Activated CD4-positive, alpha-beta T cell treated with anti-CD3 and anti-CD28 coated beads for 4 hours (primary cell): ENCODE results near the gene NUP62.
"Not testable (repeated sequence)": the region's sequence is repeated elsewhere in the genome, so short reads cannot be mapped to it uniquely, and the experiment has no call there.

ENCODE experiments used
- DNase-seq, 2 donors: peaks; one replicate each; pipeline ENCODE4 v3.0.0-alpha.2; 2020

Gene NUP62

DNA sequence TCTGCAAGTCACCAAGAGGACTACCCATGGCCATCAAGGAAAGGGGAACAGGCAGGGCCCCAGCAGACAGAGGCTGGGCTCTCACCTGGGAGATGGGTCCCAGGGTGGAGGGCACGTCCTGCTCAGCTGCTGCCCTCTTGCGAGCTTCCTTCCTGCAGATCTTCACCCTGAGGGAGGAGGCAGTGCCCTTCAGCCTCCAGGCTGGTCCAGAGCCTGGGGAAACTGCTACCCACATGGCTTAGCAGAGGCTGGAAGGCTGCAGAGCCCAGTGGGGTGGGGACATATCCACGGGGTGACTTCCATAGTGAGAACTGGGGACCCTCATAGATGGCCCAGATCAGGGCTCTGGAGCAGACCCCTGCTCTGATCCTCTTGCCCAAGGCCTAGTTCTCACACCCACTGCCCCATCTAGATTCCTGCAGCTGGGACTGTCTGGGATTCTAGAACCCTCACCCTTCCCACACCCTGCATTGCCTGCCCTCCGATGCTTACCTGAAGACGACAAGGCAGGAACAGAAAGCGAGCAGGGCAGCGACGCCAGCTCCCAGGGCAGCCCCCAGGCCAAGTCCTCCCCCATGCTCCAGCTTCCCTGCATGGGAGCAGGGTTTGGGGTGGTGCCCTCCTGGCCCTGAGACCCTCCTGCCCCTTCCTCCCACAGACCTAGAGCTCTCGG, 22.6 kb upstream of the NUP62 start:
- no peak for DNase-seq

DNA sequence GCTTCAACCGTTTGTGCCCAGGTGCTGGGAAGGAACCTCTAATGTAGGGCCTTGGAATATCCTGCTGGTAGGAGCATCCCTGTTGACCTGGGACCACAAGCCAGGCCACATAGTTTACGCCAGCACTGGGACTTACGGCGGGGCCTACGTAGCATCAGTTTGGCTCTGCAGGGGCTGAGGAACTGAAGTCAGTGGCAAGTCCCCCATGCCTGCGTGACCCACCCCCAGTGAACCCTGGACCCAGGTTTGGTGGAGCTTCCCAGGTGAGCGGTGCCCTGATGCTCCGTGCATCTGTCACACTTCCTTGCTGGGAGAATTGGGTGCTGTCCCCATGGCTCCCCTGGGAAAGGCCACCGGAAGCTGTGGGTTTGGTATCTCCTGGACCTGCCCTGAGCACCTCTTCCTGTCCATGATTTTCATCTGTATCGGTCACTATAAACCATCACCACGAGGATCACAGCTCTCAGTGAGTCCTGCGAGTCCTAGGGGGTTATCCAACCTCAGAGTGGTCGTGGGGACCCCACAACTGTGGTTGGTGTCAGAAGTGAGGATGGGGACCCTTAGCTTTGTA, 21.7 kb upstream of the NUP62 start:
- no peak for DNase-seq

DNA sequence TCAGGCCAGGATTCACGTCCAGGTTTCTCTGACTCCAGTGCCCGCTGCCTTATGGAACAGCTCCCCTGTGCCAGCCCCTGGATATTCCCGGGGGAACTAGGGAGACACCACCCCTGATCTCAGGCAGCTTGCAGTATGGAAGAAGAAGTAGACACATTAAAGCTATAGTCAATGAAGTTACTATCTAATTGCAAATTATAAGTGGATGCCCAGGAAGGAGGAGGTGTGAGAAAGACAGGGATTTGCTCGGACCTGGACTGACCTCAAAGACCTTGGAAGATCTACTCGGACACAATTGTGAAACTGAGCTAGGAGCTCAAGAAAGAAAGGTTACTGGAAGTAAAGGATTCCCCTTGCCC, 21.3 kb upstream of the NUP62 start:
- DNase-seq = no peak

DNA sequence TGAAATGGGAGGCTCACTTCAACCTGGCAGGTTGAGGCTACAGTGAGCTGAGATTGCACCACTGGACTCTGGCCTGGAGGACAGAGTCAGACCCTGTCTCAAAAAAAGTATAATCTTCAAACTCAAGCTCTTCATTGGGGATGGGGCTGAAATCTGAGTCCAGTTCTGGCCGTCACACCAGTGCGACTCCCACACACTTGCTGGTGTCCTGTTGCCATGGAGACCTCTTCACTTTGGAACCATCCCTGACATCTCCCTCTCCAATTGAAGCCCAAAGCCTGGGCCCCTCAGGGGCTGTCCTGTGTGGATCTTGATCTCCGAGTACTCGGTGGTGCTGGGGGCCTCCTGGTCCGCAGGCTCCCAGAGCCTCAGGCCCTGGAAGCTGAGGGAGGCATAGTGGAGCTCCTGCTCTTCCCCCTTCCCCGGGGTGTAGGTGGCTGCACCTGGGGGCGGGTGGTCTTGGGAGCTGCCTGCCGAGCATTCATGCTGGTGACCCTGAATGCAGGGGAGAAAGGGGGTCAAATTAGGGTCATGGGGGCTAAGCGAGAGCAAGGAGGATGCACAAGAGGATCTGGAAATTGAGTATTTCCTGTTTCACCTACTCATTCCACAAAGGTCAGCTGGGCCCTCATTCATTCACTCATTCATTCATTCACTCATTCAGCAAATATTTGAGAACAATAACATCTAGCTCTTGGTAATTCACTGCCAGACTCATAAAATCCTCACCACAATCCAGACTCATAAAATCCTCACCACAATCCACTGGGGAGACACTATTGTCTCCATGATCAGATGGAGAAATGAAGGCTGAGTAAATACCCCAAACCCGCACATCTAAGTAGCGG, 20.7 kb upstream of the NUP62 start:
- DNase-seq = no peak

DNA sequence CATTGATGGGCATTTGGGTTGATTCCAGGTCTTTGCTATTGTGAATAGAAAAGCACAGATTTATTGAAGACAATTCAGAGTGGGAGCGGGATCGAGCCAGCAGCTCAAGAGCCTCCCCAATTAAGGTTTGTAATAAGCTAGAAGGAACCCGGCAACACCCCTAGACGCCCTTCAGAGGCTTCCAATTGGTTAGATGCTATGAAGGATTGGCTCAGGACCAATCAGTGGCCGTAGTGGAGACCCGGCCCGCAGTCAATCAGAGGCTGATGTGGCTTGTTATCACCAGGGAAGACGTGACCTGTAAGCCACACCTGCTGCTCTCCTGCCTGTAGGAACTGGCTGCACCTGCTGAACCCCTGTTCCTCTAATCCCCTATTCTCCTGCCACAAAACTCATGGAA, 17.1 kb upstream of the NUP62 start:
- DNase-seq = no peak

DNA sequence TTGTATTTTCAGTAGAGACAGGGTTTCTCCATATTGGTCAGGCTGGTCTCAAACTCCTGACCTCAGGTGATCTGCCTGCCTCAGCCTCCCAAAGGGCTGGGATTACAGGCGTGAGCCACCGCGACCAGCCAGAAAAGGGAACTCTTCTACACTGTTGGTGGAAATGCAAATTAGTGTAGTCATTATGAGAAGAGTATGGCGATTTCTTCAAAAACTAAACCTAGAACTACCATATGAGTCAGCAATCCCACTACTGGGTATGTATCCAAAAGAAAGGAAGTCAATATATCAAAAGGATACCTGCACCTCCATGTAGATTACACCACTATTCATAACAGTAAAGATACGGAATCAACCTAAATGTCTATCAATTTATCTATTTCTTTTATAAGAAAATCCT, 15.3 kb upstream of the NUP62 start:
- DNase-seq = not testable (repeated sequence)

DNA sequence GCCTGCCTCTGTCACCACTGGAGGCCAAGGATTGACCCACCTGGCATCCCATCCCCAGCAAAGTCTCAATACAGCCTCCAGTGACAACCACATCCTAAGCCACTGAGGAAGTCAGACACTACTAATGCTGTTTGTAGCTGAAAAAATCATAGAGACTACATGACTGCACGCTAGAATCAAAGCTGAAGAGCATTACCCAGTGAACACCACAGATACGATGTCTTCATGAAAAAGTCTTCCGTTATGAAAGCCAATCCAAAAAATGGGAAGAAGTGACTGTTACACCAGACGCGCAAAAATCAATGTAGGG, 11.1 kb upstream of the NUP62 start:
- no peak for DNase-seq

DNA sequence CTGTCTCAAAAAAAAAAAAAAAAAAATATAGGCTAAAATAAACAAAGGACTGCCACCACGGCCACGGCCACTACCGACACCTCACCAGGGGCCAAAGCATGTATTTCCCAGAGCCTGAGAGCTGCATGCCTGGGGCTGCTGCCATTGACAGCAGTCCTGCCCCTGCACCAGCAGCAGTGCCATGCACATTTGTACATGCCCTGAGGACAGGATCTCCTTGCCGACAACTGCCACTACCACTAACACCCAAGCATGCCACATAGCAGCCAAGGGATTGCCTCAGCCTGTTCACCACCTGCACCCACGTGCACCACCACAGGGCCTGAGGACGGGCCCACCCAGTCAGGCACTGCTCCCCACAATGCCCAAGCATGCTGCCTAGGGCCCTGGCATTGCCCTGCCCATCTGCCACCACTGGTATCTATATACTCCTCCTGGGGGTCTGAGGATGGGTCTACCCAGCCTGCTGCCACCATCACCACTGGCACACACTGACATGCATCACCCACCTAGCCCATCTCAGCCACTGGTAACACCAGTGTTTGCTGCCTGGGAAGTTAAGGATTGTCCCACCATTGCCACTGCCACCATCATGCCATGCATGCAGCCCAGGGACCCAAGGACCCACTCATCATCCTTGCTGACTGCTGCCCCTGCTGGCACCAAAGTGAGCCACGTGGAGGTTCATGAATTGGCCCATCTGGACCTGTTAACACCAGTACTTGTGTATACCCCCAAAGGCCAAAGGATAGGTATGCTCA, 10.6 kb upstream of the NUP62 start:
- no peak for DNase-seq

DNA sequence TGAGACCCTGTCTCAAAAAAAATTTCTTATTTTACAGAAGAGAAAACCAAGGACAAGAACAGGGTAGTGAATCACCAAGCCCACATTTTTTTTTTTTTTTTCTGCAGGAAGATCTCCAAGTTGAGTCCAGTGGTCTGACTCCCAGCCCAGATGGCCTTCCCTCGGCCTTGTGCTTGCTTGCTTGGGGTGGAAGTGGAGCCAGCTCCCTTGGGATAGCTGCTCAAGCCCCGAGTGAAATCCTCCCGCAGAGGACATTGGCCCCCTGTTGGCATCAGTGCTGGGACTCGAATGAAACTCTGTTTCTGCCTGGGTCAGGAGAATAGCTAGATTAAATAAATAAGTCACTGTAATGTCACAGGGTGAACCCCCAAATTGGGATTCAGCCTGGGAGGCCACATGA, 9.4 kb upstream of the NUP62 start:
- no peak for DNase-seq

DNA sequence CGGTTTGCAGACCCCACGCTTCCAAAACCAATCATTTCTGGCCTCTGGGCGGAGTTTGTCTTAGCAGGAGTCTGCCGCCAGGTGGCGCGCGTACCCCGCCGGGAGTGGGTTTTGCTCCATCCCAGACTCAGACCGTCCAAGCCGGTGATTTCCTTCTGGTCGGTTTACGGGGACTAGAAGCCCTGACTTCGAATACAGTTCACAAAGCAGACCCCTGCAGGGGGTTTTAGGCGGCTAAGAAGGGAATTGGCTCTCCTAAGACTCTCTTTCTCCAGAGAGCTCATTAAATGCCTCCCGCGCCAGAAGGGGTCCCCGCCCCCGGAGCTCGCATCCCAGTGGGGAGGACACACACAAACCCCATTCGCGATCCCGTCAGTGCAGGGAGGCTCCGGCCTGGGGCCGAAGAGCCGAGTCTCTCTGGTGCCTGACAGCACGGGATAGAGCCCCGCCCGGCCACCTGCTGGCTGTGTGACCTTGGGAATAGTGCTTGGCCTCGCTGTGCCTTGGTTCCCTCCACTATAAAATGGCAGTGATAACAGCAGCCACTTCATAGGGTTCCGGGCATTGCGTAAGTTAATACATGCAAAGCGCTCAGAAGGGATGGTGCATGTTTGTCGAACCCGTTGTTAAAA, 8.6 kb upstream of the NUP62 start:
- peak; percentile 72 to 79 for DNase-seq

DNA sequence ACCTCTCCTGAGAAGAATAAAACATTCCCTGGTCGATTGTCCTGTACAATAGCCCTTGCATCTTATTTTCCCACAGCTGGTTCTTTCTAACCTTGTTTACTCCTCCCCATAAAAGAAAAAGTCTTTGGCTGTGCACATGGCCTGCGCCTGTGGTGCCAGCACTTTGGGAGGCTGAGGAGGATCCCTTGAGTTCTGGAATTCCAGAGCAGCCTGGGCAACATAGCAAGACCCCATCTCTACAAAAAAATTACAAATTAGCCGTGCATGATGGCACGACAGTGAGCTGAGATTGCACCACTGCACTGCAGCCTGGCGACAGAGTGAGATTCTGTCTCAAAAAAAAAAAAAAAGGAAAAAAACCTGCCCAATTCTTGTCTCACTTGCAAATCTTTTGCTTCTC, 7.2 kb upstream of the NUP62 start:
- DNase-seq = no peak

DNA sequence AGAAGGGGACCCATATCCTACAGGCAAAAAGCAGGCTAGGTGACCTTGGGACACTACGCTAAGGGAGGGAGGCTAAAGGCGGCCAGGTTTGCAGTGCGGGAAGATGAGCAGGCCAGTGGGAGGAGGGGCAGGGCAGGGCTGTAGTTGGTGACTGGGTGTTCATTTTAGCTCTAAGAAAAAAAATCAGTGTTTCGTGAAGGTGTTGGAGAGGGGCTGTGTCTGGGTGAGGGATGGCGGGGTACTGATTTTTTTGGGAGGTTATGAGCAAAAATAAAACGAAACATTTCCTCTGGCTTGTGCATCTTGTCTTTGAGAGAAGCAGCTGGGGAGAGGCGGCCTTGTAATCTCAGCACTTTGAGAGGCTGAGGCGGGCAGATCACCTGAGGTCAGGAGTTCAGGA, 4.3 kb upstream of the NUP62 start:
- DNase-seq = no peak

DNA sequence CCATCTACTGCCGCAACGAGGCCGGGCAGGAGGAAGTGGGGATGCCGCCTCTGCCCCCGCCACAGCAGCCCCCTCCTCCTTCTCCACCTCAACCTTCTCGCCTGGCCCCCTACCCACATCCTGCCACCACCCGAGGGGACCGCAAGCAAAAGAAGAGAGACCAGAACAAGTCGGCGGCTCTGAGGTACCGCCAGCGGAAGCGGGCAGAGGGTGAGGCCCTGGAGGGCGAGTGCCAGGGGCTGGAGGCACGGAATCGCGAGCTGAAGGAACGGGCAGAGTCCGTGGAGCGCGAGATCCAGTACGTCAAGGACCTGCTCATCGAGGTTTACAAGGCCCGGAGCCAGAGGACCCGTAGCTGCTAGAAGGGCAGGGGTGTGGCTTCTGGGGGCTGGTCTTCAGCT, 3.4 kb upstream of the NUP62 start:
- DNase-seq = peak in 1 of 2 donors; percentile 18

DNA sequence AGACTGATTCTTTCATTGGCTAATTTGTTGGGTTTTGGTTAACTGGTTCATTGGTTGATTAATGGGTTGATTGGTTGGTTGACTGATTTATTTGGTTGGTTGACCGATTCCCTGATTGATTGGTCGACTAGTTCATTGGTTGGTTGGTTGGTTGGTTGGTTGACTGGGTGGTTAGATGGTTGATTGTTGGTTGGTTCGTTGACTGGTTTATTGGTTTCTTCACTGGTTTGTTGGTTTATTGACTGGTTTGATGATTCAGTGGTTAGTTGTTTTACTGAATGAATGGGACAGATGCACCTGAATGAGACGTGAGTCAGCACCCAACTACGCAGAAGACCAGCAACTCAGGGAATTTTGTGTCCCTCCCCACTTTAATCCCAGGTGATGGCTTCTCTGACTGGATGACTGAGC, 2.7 kb upstream of the NUP62 start:
- DNase-seq = no peak

DNA sequence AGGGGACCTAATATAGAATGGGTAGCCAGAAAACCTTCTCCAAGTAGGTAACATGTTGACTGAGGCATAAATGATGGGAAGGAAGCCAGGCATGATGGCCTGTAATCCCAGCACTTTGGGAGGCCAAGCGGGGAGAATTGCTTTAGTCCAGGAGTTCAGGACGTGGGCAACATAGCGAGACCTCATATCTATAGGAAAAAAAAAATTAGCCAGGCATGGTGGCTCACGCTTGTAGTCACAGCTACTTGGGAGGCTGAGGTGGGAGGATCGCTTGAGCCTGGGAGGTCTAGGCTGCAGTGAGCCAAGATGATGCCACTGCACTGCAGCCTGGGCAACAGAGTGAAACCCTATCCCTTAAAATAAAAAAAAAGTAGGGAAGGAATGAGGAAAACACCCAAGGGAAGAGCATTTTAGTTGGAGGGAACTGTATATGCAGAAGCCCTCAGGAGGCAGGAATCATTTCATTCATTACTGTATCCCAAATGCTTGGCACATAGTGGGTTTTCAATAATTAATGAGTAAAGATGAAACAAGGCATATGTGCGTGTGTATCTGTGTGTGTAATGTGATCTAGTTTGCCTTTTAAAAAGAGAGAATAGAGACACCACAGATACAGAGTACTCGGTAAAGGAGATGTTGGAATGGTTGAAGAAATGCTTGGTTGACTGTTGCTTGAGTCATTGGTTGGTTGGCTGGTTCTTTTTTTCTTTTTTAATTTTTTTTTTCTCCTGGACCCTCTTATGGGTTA, 2.2 kb upstream of the NUP62 start:
- no peak for DNase-seq

DNA sequence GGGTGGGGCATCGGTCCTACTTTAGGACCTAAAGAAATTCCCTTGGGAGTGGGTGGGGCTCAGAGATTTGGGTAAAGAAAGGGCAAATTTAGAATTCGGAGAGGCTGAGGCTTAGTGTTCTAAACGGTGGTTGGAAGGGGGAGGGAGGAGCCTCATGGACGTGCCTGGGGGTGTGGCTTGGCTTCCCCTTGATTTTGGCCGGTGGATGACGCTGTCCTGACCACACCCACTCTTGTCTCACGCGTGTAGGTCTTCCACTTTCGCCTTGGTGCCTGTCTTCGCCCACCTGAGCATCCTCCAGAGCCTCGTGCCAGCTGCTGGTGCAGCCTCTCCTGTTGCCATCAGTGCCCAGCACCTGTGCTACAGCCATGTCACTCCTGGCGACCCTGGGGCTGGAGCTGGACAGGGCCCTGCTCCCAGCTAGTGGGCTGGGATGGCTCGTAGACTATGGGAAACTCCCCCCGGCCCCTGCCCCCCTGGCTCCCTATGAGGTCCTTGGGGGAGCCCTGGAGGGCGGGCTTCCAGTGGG, 1.2 kb upstream of the NUP62 start:
- DNase-seq = no peak

DNA sequence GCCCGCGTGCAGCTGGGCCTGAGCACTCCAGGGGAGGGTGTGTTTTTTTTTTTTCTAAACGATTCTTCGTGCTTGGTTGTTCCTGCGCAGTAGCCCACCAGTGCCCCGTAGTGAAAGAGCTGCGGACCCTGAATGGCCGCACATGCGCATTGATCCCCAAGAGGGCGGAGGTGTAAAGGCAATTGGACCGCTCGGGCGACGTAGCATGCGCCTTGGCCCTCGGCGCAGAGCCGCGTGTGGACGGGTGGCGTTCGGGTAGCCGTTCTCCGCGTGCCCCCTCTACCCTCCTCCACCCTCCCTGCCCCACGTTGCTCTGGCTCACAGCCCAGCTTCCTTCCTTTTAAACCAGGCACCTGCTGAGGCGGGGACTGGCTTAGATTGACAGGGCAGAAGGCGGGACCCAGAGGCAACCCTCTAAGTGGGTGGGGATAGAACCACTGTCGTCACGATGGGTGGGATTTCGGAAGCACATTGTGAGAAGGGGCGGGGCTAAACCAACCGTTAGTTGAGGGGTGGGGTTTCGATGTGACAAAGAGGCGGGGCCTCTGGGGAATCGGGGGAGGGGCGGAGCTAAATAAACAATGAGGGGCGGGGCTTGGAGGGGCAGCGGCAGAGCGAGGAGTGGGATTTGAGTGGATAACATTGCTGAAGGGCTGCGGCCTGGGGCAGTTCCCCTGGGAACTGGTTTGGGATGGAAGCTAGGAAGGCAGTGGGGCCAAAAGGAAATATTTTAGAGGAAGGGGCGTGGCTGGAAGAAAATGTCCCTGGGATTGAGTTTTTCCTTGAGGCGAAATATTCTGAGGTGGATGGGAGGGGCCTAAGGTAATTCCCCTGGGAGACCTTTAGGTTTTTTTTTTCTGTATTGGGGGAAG, 543 bp upstream of the NUP62 start:
- DNase-seq = peak; percentile 93 to 96

DNA sequence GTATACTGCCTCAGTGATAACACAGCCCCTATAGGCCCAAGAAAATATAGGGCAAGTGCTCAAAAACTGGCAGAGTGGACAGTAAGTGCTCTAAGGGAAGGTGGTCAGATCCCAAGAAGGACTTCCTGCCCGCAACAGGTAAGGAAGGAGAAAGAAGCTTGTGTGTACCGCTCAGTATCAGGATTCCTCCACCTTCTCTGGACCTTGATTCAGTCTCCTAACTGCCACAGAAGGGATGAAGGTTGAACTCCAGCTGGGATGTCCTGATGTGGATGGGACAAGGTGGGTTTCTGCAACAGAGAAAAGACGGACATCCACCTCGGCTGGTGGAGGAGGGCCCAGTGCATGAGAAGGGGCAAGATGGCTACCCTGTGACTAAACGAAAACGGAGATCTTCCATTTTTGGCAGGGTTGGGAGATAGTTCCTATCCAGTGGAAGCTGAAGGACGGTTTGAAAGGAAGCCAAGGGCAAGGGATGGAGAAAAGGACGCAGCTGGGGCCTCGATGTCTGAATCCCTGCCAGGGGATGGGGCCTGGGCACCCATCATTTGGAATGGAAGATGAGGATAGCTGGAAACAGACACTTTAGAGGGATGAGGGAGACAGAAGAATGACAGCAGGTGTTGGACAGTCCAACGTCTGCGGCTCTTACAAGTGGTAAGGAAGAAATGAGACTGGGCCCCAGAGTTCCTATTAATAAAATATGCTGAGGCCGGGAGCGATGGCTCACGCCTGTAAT, 1.6 kb downstream of the NUP62 start:
- DNase-seq = no peak

DNA sequence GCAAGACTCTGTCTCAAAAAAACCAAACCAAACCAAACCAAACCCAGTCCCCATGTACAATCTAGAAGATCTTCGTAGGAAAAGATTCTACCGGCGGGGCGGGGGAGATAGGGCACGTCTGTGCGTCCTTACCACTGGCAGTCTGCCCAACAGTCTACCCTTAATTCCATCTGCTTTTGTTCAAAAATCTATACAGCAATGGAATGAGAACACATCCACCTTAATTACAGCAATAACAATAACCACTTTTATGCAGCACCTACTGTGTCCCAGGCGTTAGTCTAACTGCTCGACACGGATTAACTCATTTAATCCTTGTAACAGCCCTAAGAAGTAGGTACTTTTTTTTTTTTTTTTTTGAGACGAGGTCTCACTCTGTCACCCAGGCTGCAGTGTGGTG, 2.8 kb downstream of the NUP62 start:
- DNase-seq = no peak

DNA sequence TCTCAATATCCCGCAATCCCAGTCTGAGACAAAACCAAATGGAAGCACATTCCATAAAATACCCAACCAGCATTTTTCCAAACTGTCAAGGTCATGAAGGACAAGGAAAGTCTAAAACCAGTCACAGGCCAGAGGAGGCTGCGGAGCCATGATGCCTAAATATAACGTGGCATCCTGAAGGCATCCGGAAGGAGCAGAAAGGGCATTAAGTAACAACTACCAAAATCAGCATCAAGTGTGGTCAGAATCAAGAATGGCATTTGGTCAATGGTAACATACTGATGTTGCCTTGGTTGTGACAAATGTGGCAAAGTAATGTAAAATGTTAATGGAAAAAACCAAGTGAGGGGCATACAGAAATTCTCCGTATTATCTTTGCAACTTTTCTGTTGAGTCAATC, 3.8 kb downstream of the NUP62 start:
- no peak for DNase-seq

DNA sequence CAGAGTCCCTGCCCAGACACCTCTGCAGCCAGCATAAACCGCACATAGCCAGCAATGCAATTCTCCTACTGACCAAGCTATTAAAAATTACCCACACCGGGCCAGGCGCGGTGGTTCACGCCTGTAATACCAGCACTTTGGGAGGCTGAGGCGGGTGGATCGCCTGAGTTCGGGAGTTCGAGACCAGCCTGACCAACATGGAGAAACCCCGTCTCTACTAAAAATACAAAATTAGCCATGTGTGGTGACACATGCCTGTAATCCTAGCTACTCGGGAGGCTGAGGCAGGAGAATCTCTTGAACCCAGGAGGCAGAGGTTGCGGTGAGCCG, 4.5 kb downstream of the NUP62 start:
- DNase-seq = not testable (repeated sequence)
